SK-N-SH (cell line): Measurements from ENCODE around the gene SYT1. TPM values are rescaled to one million over a fixed set of nuclear protein-coding genes. Genes with fewer than 3 reads are reported as not detected.
A peak's percentile ranks its signal among the peaks of the same experiment; 100 is the strongest.

Source experiments
- CTCF ChIA-PET: fragments of 300-600, 350-600 bp; formaldehyde crosslinking; extraction: SDS; loops from one replicate; lab custom pipeline; 2021; lab: Yijun Ruan, JAX
- POLR2A ChIA-PET: fragments of 350-600 bp; sonication (Branson Sonifier 250); formaldehyde crosslinking; extraction: SDS; loops from one replicate; lab custom pipeline; 2020; ENCODE audit warnings: antibody characterized with exemption, inconsistent platforms; lab: Yijun Ruan, JAX
- DNase-seq: peaks from one replicate; pipeline ENCODE4 v3.0.0; 2012
- H2AFZ ChIP-seq: fragments of 200-600 bp; sonication (generic); 2 replicates; pipeline ENCODE4 v1.8.1; 2016; ENCODE audit warnings: antibody characterized with exemption, mild to moderate bottlenecking, low read depth
- H3F3A ChIP-seq: fragments of 200-600 bp; sonication (generic); replicated peaks from 2 replicates; pipeline ENCODE3; 2016; ENCODE audit warnings: antibody characterized with exemption, mild to moderate bottlenecking; ENCODE audit not compliant: insufficient read depth
- H3K27ac ChIP-seq, 2 experiments: fragments of 200-500 bp in 1 of 2; fragments of 200-600 bp in 1 of 2; sonication (Bioruptor generic) in 1 of 2; sonication (generic), shearing (Covaris generic) in 1 of 2; 2 replicates each; pipeline versions ENCODE4 v1.5.1 to v1.6.1; 2014 to 2016; ENCODE audit warnings: low read depth in 2 of 2, inconsistent platforms in 1 of 2, low read length in 1 of 2, mild to moderate bottlenecking in 1 of 2, mixed read lengths in 1 of 2
- H3K27me3 ChIP-seq: fragments of 200-600 bp; sonication (generic), shearing (Covaris generic); 2 replicates; pipeline ENCODE4 v1.6.1; 2016; ENCODE audit warnings: mixed run types; ENCODE audit not compliant: insufficient read depth
- H3K36me3 ChIP-seq, 2 experiments: fragments of 200-500 bp in 1 of 2; fragments of 200-600 bp in 1 of 2; sonication (Bioruptor generic) in 1 of 2; sonication (generic) in 1 of 2; replicated peaks in 1 of 2; 2 replicates each; pipeline versions ENCODE3 to v1.5.1; 2014 to 2016; ENCODE audit warnings: low read length in 1 of 2, mild to moderate bottlenecking in 1 of 2; ENCODE audit not compliant: insufficient read depth in 2 of 2, control insufficient read depth in 1 of 2
- H3K4me1 ChIP-seq, 2 experiments: fragments of 200-500 bp in 1 of 2; fragments of 200-600 bp in 1 of 2; sonication (Bioruptor generic) in 1 of 2; sonication (generic), shearing (Covaris generic) in 1 of 2; 2 replicates each; pipeline versions ENCODE4 v1.5.1 to v1.6.1; 2014 to 2016; ENCODE audit warnings: low read depth in 1 of 2, low read length in 1 of 2, mixed run types in 1 of 2; ENCODE audit not compliant: insufficient read depth in 2 of 2, control insufficient read depth in 1 of 2
- H3K4me2 ChIP-seq: fragments of 200-600 bp; sonication (generic), shearing (Covaris generic); 2 replicates; pipeline ENCODE4 v1.6.1; 2017; ENCODE audit warnings: mixed run types
- H3K4me3 ChIP-seq, 2 experiments: fragments of 200-500 bp in 1 of 2; fragments of 200-600 bp in 1 of 2; sonication (Bioruptor generic) in 1 of 2; sonication (generic), shearing (Covaris generic) in 1 of 2; 2 replicates each; pipeline versions ENCODE4 v1.5.1 to v1.8.1; 2014 to 2016; ENCODE audit warnings: low read depth in 2 of 2, inconsistent platforms in 1 of 2, low read length in 1 of 2, mild to moderate bottlenecking in 1 of 2, mixed read lengths in 1 of 2, moderate library complexity in 1 of 2
- H3K79me2 ChIP-seq: fragments of 200-600 bp; sonication (generic); 2 replicates; pipeline ENCODE4 v1.8.1; 2017; ENCODE audit warnings: mild to moderate bottlenecking; ENCODE audit not compliant: insufficient read depth
- H3K9ac ChIP-seq: fragments of 200-600 bp; sonication (generic); 2 replicates; pipeline ENCODE4 v1.6.1; 2017; ENCODE audit warnings: mixed run types
- H3K9me2 ChIP-seq: fragments of 200-600 bp; sonication (generic); 2 replicates; pipeline ENCODE4 v1.6.1; 2017; ENCODE audit warnings: mixed run types
- H3K9me3 ChIP-seq: fragments of 200-600 bp; sonication (generic); 2 replicates; pipeline ENCODE4 v1.6.1; 2017; ENCODE audit warnings: mixed run types, mild to moderate bottlenecking, moderate library complexity
- H4K20me1 ChIP-seq: fragments of 200-600 bp; sonication (generic); 2 replicates; pipeline ENCODE4 v1.6.1; 2017; ENCODE audit warnings: mild to moderate bottlenecking, mixed run types; ENCODE audit not compliant: insufficient read depth
- FOSL2 ChIP-seq: IDR thresholded peaks from 2 replicates; pipeline ENCODE4 v1.4.0; 2012; ENCODE audit warnings: low read depth, mild to moderate bottlenecking, moderate library complexity, borderline replicate concordance
- GABPA ChIP-seq: IDR thresholded peaks from 2 replicates; pipeline ENCODE4 v1.4.0; 2012; ENCODE audit warnings: low read depth, mild to moderate bottlenecking
- NFIC ChIP-seq: IDR thresholded peaks from 2 replicates; pipeline ENCODE4 v1.4.0; 2012; ENCODE audit warnings: borderline replicate concordance
- RCOR1 ChIP-seq: fragments of 150-350 bp; IDR thresholded peaks from 2 replicates; pipeline ENCODE4 v1.6.1; 2017; ENCODE audit warnings: antibody characterized with exemption, low read length
- RFX5 ChIP-seq: IDR thresholded peaks from 2 replicates; pipeline ENCODE4 v1.6.1; 2012; ENCODE audit warnings: mild to moderate bottlenecking, improper control_type of control experiment, low read length
- RXRA ChIP-seq: IDR thresholded peaks from 2 replicates; pipeline ENCODE4 v1.4.0; 2012; ENCODE audit warnings: low read depth, mild to moderate bottlenecking, borderline replicate concordance
- SIN3A ChIP-seq: IDR thresholded peaks from 2 replicates; pipeline ENCODE4 v1.6.1; 2012; ENCODE audit warnings: low read depth, mild to moderate bottlenecking, low read length, moderate library complexity, borderline replicate concordance
- SMC3 ChIP-seq: IDR thresholded peaks from 2 replicates; pipeline ENCODE4 v1.6.1; 2012; ENCODE audit warnings: low read depth, low read length, improper control_type of control experiment
- WGBS: methylation state at CpG from one replicate; pipeline ENCODE4 v1.1.6; 2017; ENCODE audit warnings: low lambda C conversion rate; 5-methylcytosine and 5-hydroxymethylcytosine counted together
- polyA plus RNA-seq, 3 experiments: library from polyadenylated mRNA; depleted of rRNA; stranded (reverse); fragments of >200 nt; gene quantifications; 2 replicates each; pipeline ENCODE4 v1.2.3, GENCODE V29; 2012
- TF ChIP-seq, protein P1 (sequence below): IDR thresholded peaks from 2 replicates; pipeline ENCODE4 v1.4.0; 2012; ENCODE audit warnings: low read depth
- TF ChIP-seq, protein P2 (sequence below): fragments of 200-600 bp; sonication (generic); IDR thresholded peaks from 2 replicates; pipeline ENCODE4 v1.6.1; 2017; ENCODE audit warnings: antibody characterized with exemption, mild to moderate bottlenecking, moderate library complexity
- TF ChIP-seq, protein P3 (sequence below): IDR thresholded peaks from 2 replicates; pipeline ENCODE4; 2012
- TF ChIP-seq, protein P4 (sequence below): fragments of 150-350 bp; IDR thresholded peaks from 2 replicates; pipeline ENCODE4 v1.6.1; 2017; ENCODE audit warnings: antibody characterized with exemption, low read length, low read depth, borderline replicate concordance
- TF ChIP-seq, protein P5 (sequence below): IDR thresholded peaks from 2 replicates; pipeline ENCODE4 v1.6.1; 2012; ENCODE audit warnings: mild to moderate bottlenecking, low read depth, low read length, moderate library complexity

SYT1 gene
- polyA plus RNA-seq, 1 of the 3 experiments (the other 2 are of a cell fraction), result 12.7 TPM

DNA sequence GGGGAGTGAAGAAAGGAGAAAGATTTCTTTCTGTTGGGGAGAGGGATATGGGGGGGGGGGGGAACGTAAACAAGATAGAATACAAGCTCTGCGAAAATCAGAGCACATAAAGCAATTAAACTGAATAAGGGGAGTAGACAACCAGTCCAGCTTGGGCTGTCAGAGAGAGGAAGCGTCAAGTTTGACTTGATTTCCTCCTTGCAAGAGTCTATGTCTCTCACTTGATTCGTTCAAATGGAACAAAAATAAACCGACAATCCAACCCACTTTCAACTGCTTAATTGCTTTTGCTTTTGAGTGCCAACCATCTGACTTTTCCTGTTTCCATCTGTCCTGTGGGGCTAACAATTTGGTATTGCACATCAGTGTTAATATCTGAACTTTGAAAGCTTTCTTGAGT lies 942 bp downstream of the SYT1 start:
- Histone ChIP-seq H3K4me1 (peaks cover 6 to 15% of the 10 kb centered on the region in 2 experiments; a peak in 3 of 4 replicates), H4K20me1 (no peaks in the 10 kb centered on the region; the same call in 1 of the 2 replicates), H3K4me2 (peak overlapping the region; percentile 79), H3K27ac (peak overlapping the region; percentile 87 to 94; a peak in 3 of 4 replicates), H3F3A (peaks cover 17% of the 10 kb centered on the region), H3K9me2 (no peaks in the 10 kb centered on the region; the same call in 1 of the 2 replicates), H2AFZ (peak overlapping the region; percentile 82), H3K9me3 (no peaks in the 10 kb centered on the region), H3K27me3 (no peaks in the 10 kb centered on the region), H3K79me2 (peaks cover 53% of the 10 kb centered on the region), H3K4me3 (peak overlapping the region; percentile 90 to 97), H3K9ac (peak overlapping the region; percentile 64), H3K36me3 (peaks cover 0 to 24% of the 10 kb centered on the region in 2 experiments)
- CTCF ChIA-PET, result interaction anchor here (0.8 to 2.0 kb wide), 3 partner anchors 9 to 479 kb away, joined by 3 to 6 read pairs (median 4); no protein-coding TSS in a partner anchor
- WGBS, result 6% methylated on average over 5 of the region's 5 CpGs
- POLR2A ChIA-PET, result interaction anchor here (0.7 to 1.0 kb wide), 2 partner anchors 119 to 472 kb away, joined by 3 read pairs; no protein-coding TSS in a partner anchor
- DNase-seq, result no peak
- TF ChIP-seq SMC3 (no peak), NFIC (no peak), RXRA (no peak), FOSL2 (no peak), RCOR1 (no peak), GABPA (no peak), RFX5 (no peak)
- TF ChIP-seq, protein P1, sequence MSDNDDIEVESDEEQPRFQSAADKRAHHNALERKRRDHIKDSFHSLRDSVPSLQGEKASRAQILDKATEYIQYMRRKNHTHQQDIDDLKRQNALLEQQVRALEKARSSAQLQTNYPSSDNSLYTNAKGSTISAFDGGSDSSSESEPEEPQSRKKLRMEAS, result no peak
- TF ChIP-seq, protein P2, sequence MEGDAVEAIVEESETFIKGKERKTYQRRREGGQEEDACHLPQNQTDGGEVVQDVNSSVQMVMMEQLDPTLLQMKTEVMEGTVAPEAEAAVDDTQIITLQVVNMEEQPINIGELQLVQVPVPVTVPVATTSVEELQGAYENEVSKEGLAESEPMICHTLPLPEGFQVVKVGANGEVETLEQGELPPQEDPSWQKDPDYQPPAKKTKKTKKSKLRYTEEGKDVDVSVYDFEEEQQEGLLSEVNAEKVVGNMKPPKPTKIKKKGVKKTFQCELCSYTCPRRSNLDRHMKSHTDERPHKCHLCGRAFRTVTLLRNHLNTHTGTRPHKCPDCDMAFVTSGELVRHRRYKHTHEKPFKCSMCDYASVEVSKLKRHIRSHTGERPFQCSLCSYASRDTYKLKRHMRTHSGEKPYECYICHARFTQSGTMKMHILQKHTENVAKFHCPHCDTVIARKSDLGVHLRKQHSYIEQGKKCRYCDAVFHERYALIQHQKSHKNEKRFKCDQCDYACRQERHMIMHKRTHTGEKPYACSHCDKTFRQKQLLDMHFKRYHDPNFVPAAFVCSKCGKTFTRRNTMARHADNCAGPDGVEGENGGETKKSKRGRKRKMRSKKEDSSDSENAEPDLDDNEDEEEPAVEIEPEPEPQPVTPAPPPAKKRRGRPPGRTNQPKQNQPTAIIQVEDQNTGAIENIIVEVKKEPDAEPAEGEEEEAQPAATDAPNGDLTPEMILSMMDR, result no peak
- TF ChIP-seq, protein P3, sequence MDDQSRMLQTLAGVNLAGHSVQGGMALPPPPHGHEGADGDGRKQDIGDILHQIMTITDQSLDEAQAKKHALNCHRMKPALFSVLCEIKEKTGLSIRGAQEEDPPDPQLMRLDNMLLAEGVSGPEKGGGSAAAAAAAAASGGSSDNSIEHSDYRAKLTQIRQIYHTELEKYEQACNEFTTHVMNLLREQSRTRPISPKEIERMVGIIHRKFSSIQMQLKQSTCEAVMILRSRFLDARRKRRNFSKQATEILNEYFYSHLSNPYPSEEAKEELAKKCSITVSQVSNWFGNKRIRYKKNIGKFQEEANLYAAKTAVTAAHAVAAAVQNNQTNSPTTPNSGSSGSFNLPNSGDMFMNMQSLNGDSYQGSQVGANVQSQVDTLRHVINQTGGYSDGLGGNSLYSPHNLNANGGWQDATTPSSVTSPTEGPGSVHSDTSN, result no peak
- TF ChIP-seq, protein P4, sequence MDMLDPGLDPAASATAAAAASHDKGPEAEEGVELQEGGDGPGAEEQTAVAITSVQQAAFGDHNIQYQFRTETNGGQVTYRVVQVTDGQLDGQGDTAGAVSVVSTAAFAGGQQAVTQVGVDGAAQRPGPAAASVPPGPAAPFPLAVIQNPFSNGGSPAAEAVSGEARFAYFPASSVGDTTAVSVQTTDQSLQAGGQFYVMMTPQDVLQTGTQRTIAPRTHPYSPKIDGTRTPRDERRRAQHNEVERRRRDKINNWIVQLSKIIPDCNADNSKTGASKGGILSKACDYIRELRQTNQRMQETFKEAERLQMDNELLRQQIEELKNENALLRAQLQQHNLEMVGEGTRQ, result no peak

DNA sequence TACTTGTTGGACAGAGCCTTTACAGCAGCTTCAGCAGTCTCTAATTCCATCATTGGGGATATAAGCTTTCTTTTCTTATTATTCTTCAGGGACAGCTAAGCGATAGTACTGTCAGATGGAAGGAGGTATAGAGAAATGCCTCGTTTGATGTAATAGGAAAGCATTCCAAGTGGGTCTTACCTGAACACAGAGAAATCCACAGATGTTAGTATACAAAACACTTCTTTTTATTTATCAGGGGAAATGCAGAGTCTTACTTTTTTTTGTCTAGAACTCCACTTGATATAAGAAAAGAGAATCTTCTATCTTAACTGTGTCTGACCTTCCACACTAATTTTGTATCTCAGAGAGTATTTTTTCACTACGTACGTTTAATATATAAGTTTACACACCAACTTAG lies 1.9 kb downstream of the SYT1 start:
- Histone ChIP-seq H3K9me2 (no peaks in the 10 kb centered on the region; the same call in 1 of the 2 replicates), H3K9ac (peak overlapping the region; percentile 64; the same call in 1 of the 2 replicates), H3K9me3 (no peaks in the 10 kb centered on the region), H3K79me2 (peaks cover 61% of the 10 kb centered on the region), H3K27ac (peak overlapping the region in 1 of 2 experiments; percentile 94; a peak in 3 of 4 replicates), H3F3A (peaks cover 16% of the 10 kb centered on the region), H3K4me2 (peak overlapping the region; percentile 79), H3K36me3 (peaks cover 3 to 24% of the 10 kb centered on the region in 2 experiments), H4K20me1 (no peaks in the 10 kb centered on the region; the same call in 1 of the 2 replicates), H3K4me1 (peaks cover 8 to 23% of the 10 kb centered on the region in 2 experiments; a peak in 3 of 4 replicates), H3K27me3 (no peaks in the 10 kb centered on the region), H2AFZ (no peak overlapping the region), H3K4me3 (peak overlapping the region; percentile 90 to 97; a peak in 3 of 4 replicates)
- 52% methylated on average over 4 of the region's 4 CpGs for WGBS
- TF ChIP-seq, protein P5, sequence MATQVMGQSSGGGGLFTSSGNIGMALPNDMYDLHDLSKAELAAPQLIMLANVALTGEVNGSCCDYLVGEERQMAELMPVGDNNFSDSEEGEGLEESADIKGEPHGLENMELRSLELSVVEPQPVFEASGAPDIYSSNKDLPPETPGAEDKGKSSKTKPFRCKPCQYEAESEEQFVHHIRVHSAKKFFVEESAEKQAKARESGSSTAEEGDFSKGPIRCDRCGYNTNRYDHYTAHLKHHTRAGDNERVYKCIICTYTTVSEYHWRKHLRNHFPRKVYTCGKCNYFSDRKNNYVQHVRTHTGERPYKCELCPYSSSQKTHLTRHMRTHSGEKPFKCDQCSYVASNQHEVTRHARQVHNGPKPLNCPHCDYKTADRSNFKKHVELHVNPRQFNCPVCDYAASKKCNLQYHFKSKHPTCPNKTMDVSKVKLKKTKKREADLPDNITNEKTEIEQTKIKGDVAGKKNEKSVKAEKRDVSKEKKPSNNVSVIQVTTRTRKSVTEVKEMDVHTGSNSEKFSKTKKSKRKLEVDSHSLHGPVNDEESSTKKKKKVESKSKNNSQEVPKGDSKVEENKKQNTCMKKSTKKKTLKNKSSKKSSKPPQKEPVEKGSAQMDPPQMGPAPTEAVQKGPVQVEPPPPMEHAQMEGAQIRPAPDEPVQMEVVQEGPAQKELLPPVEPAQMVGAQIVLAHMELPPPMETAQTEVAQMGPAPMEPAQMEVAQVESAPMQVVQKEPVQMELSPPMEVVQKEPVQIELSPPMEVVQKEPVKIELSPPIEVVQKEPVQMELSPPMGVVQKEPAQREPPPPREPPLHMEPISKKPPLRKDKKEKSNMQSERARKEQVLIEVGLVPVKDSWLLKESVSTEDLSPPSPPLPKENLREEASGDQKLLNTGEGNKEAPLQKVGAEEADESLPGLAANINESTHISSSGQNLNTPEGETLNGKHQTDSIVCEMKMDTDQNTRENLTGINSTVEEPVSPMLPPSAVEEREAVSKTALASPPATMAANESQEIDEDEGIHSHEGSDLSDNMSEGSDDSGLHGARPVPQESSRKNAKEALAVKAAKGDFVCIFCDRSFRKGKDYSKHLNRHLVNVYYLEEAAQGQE, result peak; percentile 85; the same call in 1 of the 2 replicates
- TF ChIP-seq SIN3A, result no peak
- POLR2A ChIA-PET, result no interaction called here
- no peak for DNase-seq
- CTCF ChIA-PET, result interaction anchor here (0.9 to 2.0 kb wide), 3 partner anchors 8 to 478 kb away, joined by 3 to 6 read pairs (median 4); no protein-coding TSS in a partner anchor
